Measurements from ENCODE around the gene ZNF462.

ZNF462 gene

GRCh38 chr9:106932178-106932577 lies 69.2 kb downstream of the ZNF462 start:
- TF ChIP-seq Cebpa-rat (IDR thresholded peaks at IDR 0.05): no peak
- Histone ChIP-seq H3K9ac (no peak overlapping the region), H3K27ac (no peak overlapping the region), H4K20me1 (no peaks in the 10 kb centered on the region), H3K9me3 (peaks cover 8% of the 10 kb centered on the region; the same call in 1 of the 2 replicates), H3K4me3 (no peak overlapping the region), H3K27me3 (no peaks in the 10 kb centered on the region), H3K4me1 (no peaks in the 10 kb centered on the region), H3K36me3 (peaks cover 68% of the 10 kb centered on the region), H3K4me2 (no peak overlapping the region)

GRCh38 chr9:106932675-106933074 lies 69.7 kb downstream of the ZNF462 start:
- H3K27ac ChIP-seq: no peak overlapping the region
- TF ChIP-seq Cebpa-rat (IDR thresholded peaks at IDR 0.05): no peak
- H3K9ac ChIP-seq: no peak overlapping the region
- H4K20me1 ChIP-seq: no peaks in the 10 kb centered on the region
- no peak overlapping the region for H3K4me3 ChIP-seq
- H3K4me2 ChIP-seq: no peak overlapping the region
- H3K36me3 ChIP-seq: peaks cover 63% of the 10 kb centered on the region
- H3K4me1 ChIP-seq: no peaks in the 10 kb centered on the region
- no peaks in the 10 kb centered on the region for H3K27me3 ChIP-seq
- H3K9me3 ChIP-seq: peaks cover 7% of the 10 kb centered on the region; the same call in 1 of the 2 replicates

- Histone ChIP-seq H4K20me1 (no peaks in the 10 kb centered on the region), H3K36me3 (peaks cover 56% of the 10 kb centered on the region), H3K9me3 (no peaks in the 10 kb centered on the region; the same call in 1 of the 2 replicates), H3K27ac (no peak overlapping the region), H3K4me2 (no peak overlapping the region), H3K4me1 (no peaks in the 10 kb centered on the region), H3K27me3 (no peaks in the 10 kb centered on the region), H3K4me3 (no peak overlapping the region), H3K9ac (no peak overlapping the region)
- TF ChIP-seq Cebpa-rat (IDR thresholded peaks at IDR 0.05): no peak
Measured at GRCh38 chr9:106933470-106933869, 70.5 kb downstream of the ZNF462 start.

- no peak overlapping the region for H3K9ac ChIP-seq
- H3K4me1 ChIP-seq: no peaks in the 10 kb centered on the region
- no peak overlapping the region for H3K27ac ChIP-seq
- no peaks in the 10 kb centered on the region for H4K20me1 ChIP-seq
- no peak overlapping the region for H3K4me3 ChIP-seq
- H3K27me3 ChIP-seq: no peaks in the 10 kb centered on the region
- H3K4me2 ChIP-seq: no peak overlapping the region
- H3K36me3 ChIP-seq: peaks cover 56% of the 10 kb centered on the region
- no peaks in the 10 kb centered on the region for H3K9me3 ChIP-seq
- TF ChIP-seq Cebpa-rat (IDR thresholded peaks at IDR 0.05): no peak
Measured at GRCh38 chr9:106934442-106935238, 71.7 kb downstream of the ZNF462 start.

GRCh38 chr9:106936680-106937079 lies 73.7 kb downstream of the ZNF462 start:
- Histone ChIP-seq H3K9me3 (no peaks in the 10 kb centered on the region), H4K20me1 (no peaks in the 10 kb centered on the region), H3K27ac (no peak overlapping the region), H3K9ac (no peak overlapping the region), H3K36me3 (peaks cover 41% of the 10 kb centered on the region), H3K4me2 (no peak overlapping the region), H3K27me3 (no peaks in the 10 kb centered on the region), H3K4me1 (no peaks in the 10 kb centered on the region), H3K4me3 (no peak overlapping the region)
- TF ChIP-seq Cebpa-rat (IDR thresholded peaks at IDR 0.05): no peak

GRCh38 chr9:106941916-106942315 lies 79.0 kb downstream of the ZNF462 start:
- Histone ChIP-seq H4K20me1 (no peaks in the 10 kb centered on the region), H3K9ac (no peak overlapping the region), H3K36me3 (peaks cover 17% of the 10 kb centered on the region), H3K4me1 (no peaks in the 10 kb centered on the region), H3K4me2 (no peak overlapping the region), H3K27me3 (no peaks in the 10 kb centered on the region), H3K27ac (no peak overlapping the region), H3K4me3 (no peak overlapping the region), H3K9me3 (no peaks in the 10 kb centered on the region)
- no peak for TF ChIP-seq Cebpa-rat (IDR thresholded peaks at IDR 0.05)

- H3K36me3 ChIP-seq: no peaks in the 10 kb centered on the region
- H3K9me3 ChIP-seq: no peaks in the 10 kb centered on the region
- no peaks in the 10 kb centered on the region for H4K20me1 ChIP-seq
- H3K27ac ChIP-seq: no peak overlapping the region
- H3K27me3 ChIP-seq: no peaks in the 10 kb centered on the region
- H3K9ac ChIP-seq: no peak overlapping the region
- no peak overlapping the region for H3K4me3 ChIP-seq
- H3K4me2 ChIP-seq: no peak overlapping the region
- no peaks in the 10 kb centered on the region for H3K4me1 ChIP-seq
- TF ChIP-seq Cebpa-rat (IDR thresholded peaks at IDR 0.05): no peak
Measured at GRCh38 chr9:106945727-106946660, 83.0 kb downstream of the ZNF462 start.

- no peak for TF ChIP-seq Cebpa-rat (IDR thresholded peaks at IDR 0.05)
- no peaks in the 10 kb centered on the region for H3K4me1 ChIP-seq
- H3K27me3 ChIP-seq: no peaks in the 10 kb centered on the region
- H3K4me3 ChIP-seq: no peak overlapping the region
- H3K36me3 ChIP-seq: no peaks in the 10 kb centered on the region
- H3K27ac ChIP-seq: no peak overlapping the region
- H3K4me2 ChIP-seq: no peak overlapping the region
- no peaks in the 10 kb centered on the region for H3K9me3 ChIP-seq
- H3K9ac ChIP-seq: no peak overlapping the region
- no peaks in the 10 kb centered on the region for H4K20me1 ChIP-seq
Measured at GRCh38 chr9:106947106-106947900, 84.3 kb downstream of the ZNF462 start.

GRCh38 chr9:106953174-106953573 lies 90.2 kb downstream of the ZNF462 start:
- H3K27me3 ChIP-seq: no peaks in the 10 kb centered on the region
- H3K4me2 ChIP-seq: no peak overlapping the region
- no peak overlapping the region for H3K9ac ChIP-seq
- no peaks in the 10 kb centered on the region for H3K36me3 ChIP-seq
- H3K4me3 ChIP-seq: no peak overlapping the region
- H3K27ac ChIP-seq: no peak overlapping the region
- H3K4me1 ChIP-seq: no peaks in the 10 kb centered on the region
- no peak for TF ChIP-seq Cebpa-rat (IDR thresholded peaks at IDR 0.05)
- no peaks in the 10 kb centered on the region for H4K20me1 ChIP-seq
- no peaks in the 10 kb centered on the region for H3K9me3 ChIP-seq
